GM12878 (cell line): ENCODE measurements around the gene BTG2. TPM values are rescaled to one million over a fixed set of nuclear protein-coding genes. Genes with fewer than 3 reads are reported as not detected.
A peak's percentile ranks its signal among the peaks of the same experiment; 100 is the strongest.

Experiments
- HSF1 ChIP-seq: fragments of 150-350 bp; IDR thresholded peaks from 2 replicates; pipeline ENCODE4 v1.6.1; 2014; ENCODE audit warnings: mild to moderate bottlenecking, low read depth, low read length
- KLF5 ChIP-seq: fragments of 450-650 bp; IDR thresholded peaks from 2 replicates; pipeline ENCODE4 v1.6.1; 2014; ENCODE audit warnings: mild to moderate bottlenecking; ENCODE audit not compliant: partially characterized antibody
- MAX ChIP-seq: IDR thresholded peaks from 2 replicates; pipeline ENCODE4 v1.6.1; 2012; ENCODE audit warnings: low read depth, low read length, improper control_type of control experiment
- MYB ChIP-seq: fragments of 150-350 bp; IDR thresholded peaks from 2 replicates; pipeline ENCODE4 v1.6.1; 2014; ENCODE audit warnings: mild to moderate bottlenecking, low read depth, low read length, borderline replicate concordance
- NBN ChIP-seq: fragments of 450-650 bp; IDR thresholded peaks from 2 replicates; pipeline ENCODE4 v1.6.1; 2016
- RFX5 ChIP-seq: IDR thresholded peaks from 2 replicates; pipeline ENCODE4 v1.6.1; 2011; ENCODE audit warnings: low read depth, low read length, improper control_type of control experiment
- RUNX3 ChIP-seq: IDR thresholded peaks from 2 replicates; pipeline ENCODE4 v1.6.1; 2012; ENCODE audit warnings: low read length, inconsistent platforms
- USF1 ChIP-seq: IDR thresholded peaks from 2 replicates; pipeline ENCODE4 v1.6.1; 2011; ENCODE audit warnings: borderline replicate concordance, low read depth, mild to moderate bottlenecking, moderate library complexity, mixed read lengths, low read length; ENCODE audit not compliant: insufficient read depth; ENCODE audit errors: extremely low read length
- ZBTB33 ChIP-seq: fragments of 450-650 bp; IDR thresholded peaks from 2 replicates; pipeline ENCODE4 v1.6.1; 2017; ENCODE audit warnings: mild to moderate bottlenecking
- ZSCAN29 ChIP-seq: fragments of 450-650 bp; IDR thresholded peaks from 2 replicates; pipeline ENCODE4 v1.6.1; 2017; ENCODE audit warnings: mild to moderate bottlenecking, moderate library complexity
- polyA plus RNA-seq, 11 experiments: library from polyadenylated mRNA; depleted of rRNA in 4 of 11; unstranded in 6 of 11; stranded (reverse) in 5 of 11; fragments of >200 nt; fragmentation: Nextera tagmentation in 4 of 11; fragmentation: Illumina TruSeq in 1 of 11; extraction: Ambion mirVana in 4 of 11; extraction: Trizol in 1 of 11; gene quantifications; 1 replicate in 1 of 11; 2 replicates in 10 of 11; pipeline versions ENCODE4 v1.2.1 to v1.2.3, GENCODE V29; 2011 to 2016; ENCODE audit warnings: inconsistent platforms in 2 of 11, missing spikeins in 2 of 11, low read depth in 1 of 11
- total RNA-seq, 4 experiments: library from RNA; depleted of rRNA in 3 of 4; stranded (reverse); fragments of >200 nt in 3 of 4; fragmentation: Illumina TruSeq in 1 of 4; extraction: Trizol in 1 of 4; gene quantifications; 2 replicates each; pipeline versions ENCODE4 v1.2.1 to v1.2.3, GENCODE V29; 2013 to 2021

The BTG2 gene
- total and polyA plus RNA-seq, 10 of the 15 experiments (the other 5 are each of a cell fraction or from before 2014, with no cell fraction given) = 23.3 to 160 (median 98.1) TPM

GRCh38 chr1:203307641-203308126 lies 2.4 kb downstream of the BTG2 start (continued):
- TF ChIP-seq ZBTB33 (no peak), NBN (no peak), RFX5 (no peak), MAX (no peak), KLF5 (no peak), RUNX3 (0 out of 2 replicates have a peak, but pooled peaks have one; percentile 0), USF1 (no peak), HSF1 (no peak), MYB (no peak), ZSCAN29 (no peak)
